Measurements from ENCODE around the gene SMIM12. TPM values are rescaled to one million over a fixed set of nuclear protein-coding genes. Genes with fewer than 3 reads are reported as not detected.
A peak's percentile ranks its signal among the peaks of the same experiment; 100 is the strongest.

The SMIM12 gene
- total RNA-seq, 1 donor: 24.6 TPM

- DNase-seq (ENCODE audit: low read depth): peak; percentile 10
- TF ChIP-seq, protein P1, sequence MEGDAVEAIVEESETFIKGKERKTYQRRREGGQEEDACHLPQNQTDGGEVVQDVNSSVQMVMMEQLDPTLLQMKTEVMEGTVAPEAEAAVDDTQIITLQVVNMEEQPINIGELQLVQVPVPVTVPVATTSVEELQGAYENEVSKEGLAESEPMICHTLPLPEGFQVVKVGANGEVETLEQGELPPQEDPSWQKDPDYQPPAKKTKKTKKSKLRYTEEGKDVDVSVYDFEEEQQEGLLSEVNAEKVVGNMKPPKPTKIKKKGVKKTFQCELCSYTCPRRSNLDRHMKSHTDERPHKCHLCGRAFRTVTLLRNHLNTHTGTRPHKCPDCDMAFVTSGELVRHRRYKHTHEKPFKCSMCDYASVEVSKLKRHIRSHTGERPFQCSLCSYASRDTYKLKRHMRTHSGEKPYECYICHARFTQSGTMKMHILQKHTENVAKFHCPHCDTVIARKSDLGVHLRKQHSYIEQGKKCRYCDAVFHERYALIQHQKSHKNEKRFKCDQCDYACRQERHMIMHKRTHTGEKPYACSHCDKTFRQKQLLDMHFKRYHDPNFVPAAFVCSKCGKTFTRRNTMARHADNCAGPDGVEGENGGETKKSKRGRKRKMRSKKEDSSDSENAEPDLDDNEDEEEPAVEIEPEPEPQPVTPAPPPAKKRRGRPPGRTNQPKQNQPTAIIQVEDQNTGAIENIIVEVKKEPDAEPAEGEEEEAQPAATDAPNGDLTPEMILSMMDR (IDR thresholded peaks at IDR 0.05; ENCODE audit: insufficient read depth, low read depth, low read length): peak; percentile 24
- H3K4me3 ChIP-seq (ENCODE audit: low read depth, low read length): no peak overlapping the region
Measured at GRCh38 chr1:34896612-34897011, 37.1 kb upstream of the SMIM12 start.

GRCh38 chr1:34889705-34890104 lies 30.2 kb upstream of the SMIM12 start:
- DNase-seq (ENCODE audit: low read depth): no peak
- TF ChIP-seq, protein P1 (IDR thresholded peaks at IDR 0.05; ENCODE audit: insufficient read depth, low read depth, low read length): no peak

GRCh38 chr1:34887593-34887992 lies 28.0 kb upstream of the SMIM12 start:
- TF ChIP-seq, protein P1 (IDR thresholded peaks at IDR 0.05; ENCODE audit: insufficient read depth, low read depth, low read length): no peak
- no peak for DNase-seq (ENCODE audit: low read depth)
- no peak overlapping the region for H3K4me3 ChIP-seq (ENCODE audit: low read depth, low read length)

More at GRCh38 chr1:34889705-34890104, 30.2 kb upstream of the SMIM12 start:
- no peak overlapping the region for H3K4me3 ChIP-seq (ENCODE audit: low read depth, low read length)

DNA sequence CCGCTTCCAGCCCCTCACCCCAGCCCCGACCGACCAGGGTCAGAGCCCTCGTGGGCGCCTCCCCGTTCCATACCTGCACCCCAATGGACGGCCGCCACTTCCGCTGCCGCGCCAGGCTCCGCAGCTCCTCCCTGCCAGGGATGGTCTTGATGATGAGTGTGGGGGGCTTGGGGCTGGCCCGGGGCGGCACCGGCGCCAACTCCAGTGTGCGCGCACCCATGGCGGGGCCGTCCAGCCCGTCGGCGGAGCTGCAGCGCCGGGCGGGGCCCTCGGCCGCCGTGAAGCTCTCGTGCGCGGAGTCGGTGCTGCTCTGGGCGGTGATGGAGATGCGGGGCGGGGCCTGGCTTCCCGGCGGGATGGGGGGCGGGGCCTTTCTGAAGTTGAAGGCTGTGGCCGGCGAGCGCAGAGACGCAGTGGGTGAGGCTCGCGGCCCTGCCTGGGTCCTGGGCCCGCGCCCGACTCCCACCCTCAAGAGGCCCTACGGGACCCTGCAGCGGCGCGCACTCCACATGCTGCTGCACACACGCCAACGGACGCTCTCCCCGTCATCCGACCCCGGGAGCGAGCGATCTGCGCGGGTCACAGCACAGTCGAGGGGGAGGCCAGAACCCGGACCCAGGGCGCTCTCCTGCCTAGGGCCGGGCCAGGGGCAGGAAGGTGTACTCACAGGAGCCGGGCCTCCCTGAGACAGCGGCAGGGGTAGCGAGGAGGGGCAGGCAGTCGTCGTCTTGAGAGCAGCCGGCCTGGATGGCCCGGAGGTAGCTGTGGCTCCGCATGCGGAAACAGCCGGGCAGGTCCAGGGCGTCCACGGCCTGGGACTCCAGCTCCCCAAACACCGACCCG lies 26.1 kb upstream of the SMIM12 start:
- peak; percentile 28 for DNase-seq (ENCODE audit: low read depth)
- TF ChIP-seq, protein P1 (IDR thresholded peaks at IDR 0.05; ENCODE audit: insufficient read depth, low read depth, low read length): no peak
- peak overlapping the region; percentile 46 for H3K4me3 ChIP-seq (ENCODE audit: low read depth, low read length)

GRCh38 chr1:34884961-34885360 lies 25.4 kb upstream of the SMIM12 start:
- TF ChIP-seq, protein P1 (IDR thresholded peaks at IDR 0.05; ENCODE audit: insufficient read depth, low read depth, low read length): no peak
- DNase-seq (ENCODE audit: low read depth): no peak
- no peak overlapping the region for H3K4me3 ChIP-seq (ENCODE audit: low read depth, low read length)

DNA sequence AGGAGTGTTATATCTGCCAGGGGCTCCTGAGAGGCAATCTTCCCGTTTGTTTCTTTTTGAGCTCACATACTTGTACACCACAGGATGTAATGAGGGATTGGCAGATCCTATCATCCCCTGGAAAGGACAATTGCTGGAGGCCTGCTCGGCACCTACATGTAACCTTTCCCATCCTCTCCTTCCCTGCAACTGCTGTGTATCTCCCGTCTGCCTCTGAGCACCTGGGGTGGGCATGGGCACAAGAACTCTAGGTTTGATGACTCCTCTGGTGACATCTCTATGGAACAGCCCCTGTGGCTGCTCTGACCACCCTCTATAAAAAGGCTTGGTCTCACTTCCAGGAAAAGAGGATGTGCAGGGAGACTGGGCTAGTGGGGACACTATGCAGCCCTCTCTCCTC lies 25.0 kb upstream of the SMIM12 start:
- DNase-seq (ENCODE audit: low read depth): no peak
- TF ChIP-seq, protein P1 (IDR thresholded peaks at IDR 0.05; ENCODE audit: insufficient read depth, low read depth, low read length): no peak

More for the DNA sequence above, 25.0 kb upstream of the SMIM12 start:
- H3K4me3 ChIP-seq (ENCODE audit: low read depth, low read length): no peak overlapping the region

All from fibroblast of villous mesenchyme (primary cell).